Neural cell (in vitro differentiated cells): ENCODE results near the gene KRTAP10-11. TPM values are rescaled to one million over a fixed set of nuclear protein-coding genes. Genes with fewer than 3 reads are reported as not detected.

Experiments used
- H2AFZ ChIP-seq: fragments of 200-600, 300-800 bp; sonication (generic), shearing (Covaris generic); 2 replicates; pipeline ENCODE4 v1.6.0; 2014; ENCODE audit warnings: low read depth, mild to moderate bottlenecking, antibody characterized with exemption, low read length, moderate library complexity
- H3F3A ChIP-seq: fragments of 200-600 bp; shearing (Covaris generic); 2 replicates; pipeline ENCODE4 v1.6.1; 2016; ENCODE audit warnings: mild to moderate bottlenecking, moderate library complexity, mixed read lengths, antibody characterized with exemption, low read length; ENCODE audit not compliant: insufficient read depth, poor library complexity, severe bottlenecking
- H3K27ac ChIP-seq: fragments of 200-600, 300-800 bp; sonication (generic), shearing (Covaris generic); 2 replicates; pipeline ENCODE4 v1.5.1; 2014; ENCODE audit warnings: mild to moderate bottlenecking, low read length, moderate library complexity
- H3K27me3 ChIP-seq: fragments of 300-800, 200-600 bp; sonication (generic), shearing (Covaris generic); 2 replicates; pipeline ENCODE4 v1.6.0; 2014; ENCODE audit warnings: mild to moderate bottlenecking, low read depth, low read length, moderate library complexity; ENCODE audit not compliant: insufficient read depth
- H3K36me3 ChIP-seq: fragments of 300-800, 200-600 bp; sonication (generic), shearing (Covaris generic); 2 replicates; pipeline ENCODE4 v1.5.1; 2014; ENCODE audit warnings: mild to moderate bottlenecking, antibody characterized with exemption, low read length, moderate library complexity; ENCODE audit not compliant: insufficient read depth
- H3K4me2 ChIP-seq: fragments of 300-800, 200-600 bp; sonication (generic), shearing (Covaris generic); 2 replicates; pipeline ENCODE4 v1.6.0; 2014; ENCODE audit warnings: mild to moderate bottlenecking, low read length
- H3K4me3 ChIP-seq: fragments of 300-800, 200-600 bp; sonication (generic), shearing (Covaris generic); 2 replicates; pipeline ENCODE4 v1.5.1; 2014; ENCODE audit warnings: mild to moderate bottlenecking, low read length, moderate library complexity
- H3K79me2 ChIP-seq: fragments of 200-600 bp; shearing (Covaris generic); replicated peaks from 2 replicates; pipeline ENCODE4 v1.6.0; 2014; ENCODE audit warnings: mild to moderate bottlenecking, low read length, moderate library complexity; ENCODE audit not compliant: insufficient read depth
- H3K9ac ChIP-seq: fragments of 300-800, 200-600 bp; sonication (generic), shearing (Covaris generic); 2 replicates; pipeline ENCODE4 v1.6.1; 2016; ENCODE audit warnings: mild to moderate bottlenecking, low read length, mixed read lengths
- H3K9me2 ChIP-seq: fragments of 200-600 bp; shearing (Covaris generic); 2 replicates; pipeline ENCODE4 v1.6.1; 2016; ENCODE audit warnings: mild to moderate bottlenecking, low read length, mixed read lengths; ENCODE audit not compliant: insufficient read depth
- H3K9me3 ChIP-seq: fragments of 200-600, 300-800 bp; sonication (generic), shearing (Covaris generic); 2 replicates; pipeline ENCODE4 v1.6.1; 2016; ENCODE audit warnings: mild to moderate bottlenecking, mixed run types, low read length, moderate library complexity, mixed read lengths
- H4K20me1 ChIP-seq: fragments of 200-600 bp; shearing (Covaris generic); 2 replicates; pipeline ENCODE4 v1.6.1; 2016; ENCODE audit warnings: mild to moderate bottlenecking, mixed run types; ENCODE audit not compliant: insufficient read depth
- CTCF ChIP-seq: fragments of 450-650 bp; IDR thresholded peaks from 2 replicates; pipeline ENCODE4 v1.5.1; 2014; ENCODE audit warnings: antibody characterized with exemption, mild to moderate bottlenecking, moderate library complexity; ENCODE audit not compliant: poor library complexity, severe bottlenecking
- EP300 ChIP-seq: fragments of 450-650 bp; conservative IDR thresholded peaks from 2 replicates; pipeline ENCODE4 v1.6.1; 2014; ENCODE audit warnings: antibody characterized with exemption, mild to moderate bottlenecking, moderate library complexity; ENCODE audit not compliant: poor library complexity, severe bottlenecking
- EZH2 ChIP-seq: fragments of 200-600, 300-800 bp; shearing (Covaris generic), sonication (generic); IDR thresholded peaks from 2 replicates; pipeline ENCODE4 v1.6.1; 2014; ENCODE audit warnings: antibody characterized with exemption, low read length, borderline replicate concordance, mild to moderate bottlenecking; ENCODE audit not compliant: insufficient read depth, poor library complexity, severe bottlenecking
- MXI1 ChIP-seq: fragments of 450-650 bp; conservative IDR thresholded peaks from 2 replicates; pipeline ENCODE4 v1.6.1; 2014; ENCODE audit warnings: antibody characterized with exemption, mild to moderate bottlenecking; ENCODE audit not compliant: poor library complexity, severe bottlenecking
- POLR2AphosphoS5 ChIP-seq: IDR thresholded peaks from 2 replicates; pipeline ENCODE4 v1.6.1; 2012
- RAD21 ChIP-seq: fragments of 450-650 bp; conservative IDR thresholded peaks from 2 replicates; pipeline ENCODE4 v1.6.1; 2014; ENCODE audit warnings: antibody characterized with exemption, mild to moderate bottlenecking, moderate library complexity
- REST ChIP-seq: IDR thresholded peaks from 2 replicates; pipeline ENCODE4 v1.6.1; 2012; ENCODE audit warnings: borderline replicate concordance
- SMC3 ChIP-seq: fragments of 450-650 bp; conservative IDR thresholded peaks from 2 replicates; pipeline ENCODE4 v1.6.1; 2014; ENCODE audit warnings: antibody characterized with exemption, mild to moderate bottlenecking, moderate library complexity; ENCODE audit not compliant: poor library complexity
- TAF1 ChIP-seq: IDR thresholded peaks from 2 replicates; pipeline ENCODE4 v1.6.1; 2012; ENCODE audit warnings: low read depth
- polyA plus RNA-seq: library from polyadenylated mRNA; depleted of rRNA; stranded (reverse); fragments of >200 nt; gene quantifications from 2 replicates; pipeline ENCODE4 v1.2.3, GENCODE V29; 2014

The KRTAP10-11 gene
- polyA plus RNA-seq, 1 donor from 2014 or later, result not detected

GRCh38 chr21:44639331-44639655, 6.9 kb upstream of the KRTAP10-11 start:
- Histone ChIP-seq H3K9me2 (no peaks in the 10 kb centered on the region), H3K27me3 (no peaks in the 10 kb centered on the region), H3K4me2 (no peak overlapping the region), H3K9ac (no peak overlapping the region), H3K79me2 (no peaks in the 10 kb centered on the region), H3K9me3 (peaks cover 4% of the 10 kb centered on the region), H3K4me3 (no peak overlapping the region), H3F3A (no peaks in the 10 kb centered on the region), H2AFZ (no peak overlapping the region), H3K36me3 (no peaks in the 10 kb centered on the region), H3K27ac (no peak overlapping the region), H4K20me1 (no peaks in the 10 kb centered on the region)
- TF ChIP-seq SMC3 (no peak), RAD21 (no peak), MXI1 (no peak), EP300 (no peak)

GRCh38 chr21:44640761-44641160, 5.5 kb upstream of the KRTAP10-11 start:
- Histone ChIP-seq H3K79me2 (no peaks in the 10 kb centered on the region), H3K4me3 (no peak overlapping the region), H3K9ac (no peak overlapping the region), H4K20me1 (no peaks in the 10 kb centered on the region), H2AFZ (no peak overlapping the region), H3K9me3 (peaks cover 4% of the 10 kb centered on the region), H3K9me2 (no peaks in the 10 kb centered on the region), H3K4me2 (no peak overlapping the region), H3F3A (no peaks in the 10 kb centered on the region), H3K27ac (no peak overlapping the region), H3K27me3 (no peaks in the 10 kb centered on the region), H3K36me3 (no peaks in the 10 kb centered on the region)
- no peak for TF ChIP-seq SMC3
- no peak for TF ChIP-seq EP300
- TF ChIP-seq POLR2AphosphoS5, result no peak
- TF ChIP-seq CTCF, result no peak
- no peak for TF ChIP-seq RAD21
- TF ChIP-seq TAF1, result no peak
- TF ChIP-seq EZH2, result no peak
- no peak for TF ChIP-seq REST
- no peak for TF ChIP-seq MXI1
